Activated CD4-positive, alpha-beta memory T cell treated with anti-CD3 and anti-CD28 coated beads for 36 hours (primary cell): ENCODE results near the gene GP2. TPM values are rescaled to one million over a fixed set of nuclear protein-coding genes. Genes with fewer than 3 reads are reported as not detected.
"Not testable (repeated sequence)": the region's sequence is repeated elsewhere in the genome, so short reads cannot be mapped to it uniquely, and the experiment has no call there.

Source experiments
- CTCF ChIA-PET: fragments of 350-600 bp; sonication (Branson Sonifier 250); formaldehyde crosslinking; loops from one replicate; lab custom pipeline; 2021; ENCODE audit warnings: antibody characterized with exemption, inconsistent platforms; lab: Charles Lee
- POLR2A ChIA-PET: fragments of 350-600 bp; sonication (Branson Sonifier 250); formaldehyde crosslinking; loops from one replicate; lab custom pipeline; 2021; ENCODE audit warnings: antibody characterized with exemption; lab: Charles Lee
- DNase-seq: peaks from one replicate; pipeline ENCODE4 v3.0.0-alpha.2; 2020
- H3K27ac Mint-ChIP-seq: one replicate; pipeline ENCODE4 v1.8.0; 2021; ENCODE audit warnings: mixed read lengths
- H3K27me3 Mint-ChIP-seq: one replicate; pipeline ENCODE4 v1.8.0; 2021; ENCODE audit warnings: mixed read lengths
- H3K36me3 Mint-ChIP-seq: one replicate; pipeline ENCODE4 v1.8.0; 2021; ENCODE audit warnings: mixed read lengths
- H3K4me1 Mint-ChIP-seq: one replicate; pipeline ENCODE4 v1.8.0; 2021; ENCODE audit warnings: low read depth, mixed read lengths
- H3K4me3 Mint-ChIP-seq: one replicate; pipeline ENCODE4 v1.8.0; 2021; ENCODE audit warnings: mild to moderate bottlenecking, mixed read lengths
- H3K9me3 Mint-ChIP-seq: one replicate; pipeline ENCODE4 v1.8.0; 2021; ENCODE audit warnings: mixed read lengths
- intact Hi-C: fragments of 100-400 bp; cut with micrococcal nuclease; formaldehyde crosslinking; loops from one replicate; pipeline ENCODE4 v1.15.1; 2023
- total RNA-seq, 2 experiments: library from RNA; stranded (reverse); gene quantifications; one replicate each; pipeline ENCODE4 v1.2.3, GENCODE V29; 2021

The GP2 gene
- total RNA-seq, 2 experiments from 2014 or later, result not detected

DNA sequence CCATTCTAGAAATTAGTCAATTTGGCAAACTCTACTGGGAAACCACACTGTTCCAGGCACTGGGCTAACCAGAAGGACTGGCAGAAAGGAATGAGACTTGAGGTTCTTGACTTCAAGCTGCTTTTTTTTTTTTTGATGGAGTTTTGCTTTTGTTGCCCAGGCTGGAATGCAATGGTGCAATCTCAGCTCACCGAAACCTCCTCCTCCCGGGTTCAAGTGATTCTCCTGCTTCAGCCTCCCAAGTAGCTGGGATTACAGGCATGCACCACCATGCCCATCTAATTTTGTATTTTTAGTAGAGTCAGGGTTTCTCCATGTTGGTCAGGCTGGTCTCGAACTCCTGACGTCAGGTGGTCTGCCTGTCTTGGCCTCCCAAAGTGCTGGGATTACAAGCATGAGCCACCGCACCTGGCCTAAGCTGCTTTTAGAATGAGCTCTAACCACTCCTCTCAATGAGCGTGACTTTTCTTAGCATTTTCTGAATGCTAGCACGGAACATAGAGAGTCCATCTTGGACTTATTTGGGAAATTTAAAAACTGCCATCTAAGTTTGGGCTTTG is 14.7 kb downstream of the GP2 start:
- POLR2A ChIA-PET, H3K9me3 Mint-ChIP-seq, intact Hi-C loops, DNase-seq, H3K27ac Mint-ChIP-seq, H3K4me1 Mint-ChIP-seq, H3K27me3 Mint-ChIP-seq, CTCF ChIA-PET, H3K36me3 Mint-ChIP-seq, H3K4me3 Mint-ChIP-seq: not testable (repeated sequence)

GRCh38 chr16:20311548-20311947 is 15.8 kb downstream of the GP2 start:
- no peak overlapping the region for H3K27ac Mint-ChIP-seq
- no peak for DNase-seq
- no peak overlapping the region for H3K4me3 Mint-ChIP-seq
- H3K27me3 Mint-ChIP-seq, result peaks cover 3% of the 10 kb centered on the region
- ChIA-PET CTCF (interaction anchor here (1.2 kb wide), 1 partner anchor 404 kb away, joined by 4 read pairs; no protein-coding TSS in a partner anchor), POLR2A (no interaction called here)
- H3K4me1 Mint-ChIP-seq, result no peaks in the 10 kb centered on the region
- intact Hi-C loops, result no loop called here
- no peaks in the 10 kb centered on the region for H3K36me3 Mint-ChIP-seq
- peaks cover 3% of the 10 kb centered on the region for H3K9me3 Mint-ChIP-seq

GRCh38 chr16:20310421-20311395 is 16.6 kb downstream of the GP2 start:
- Mint-ChIP-seq H3K36me3 (no peaks in the 10 kb centered on the region), H3K27me3 (peaks cover 3% of the 10 kb centered on the region), H3K4me1 (no peaks in the 10 kb centered on the region), H3K27ac (no peak overlapping the region), H3K9me3 (peaks cover 3% of the 10 kb centered on the region), H3K4me3 (no peak overlapping the region)
- CTCF ChIA-PET, result interaction anchor here (1.2 kb wide), 1 partner anchor 403 kb away, joined by 4 read pairs; no protein-coding TSS in a partner anchor
- POLR2A ChIA-PET, result no interaction called here
- no peak for DNase-seq
- intact Hi-C loops, result no loop called here

GRCh38 chr16:20309786-20310185 is 17.5 kb downstream of the GP2 start:
- Mint-ChIP-seq H3K9me3 (peaks cover 3% of the 10 kb centered on the region), H3K4me3 (no peak overlapping the region), H3K27me3 (peaks cover 3% of the 10 kb centered on the region), H3K27ac (no peak overlapping the region), H3K36me3 (no peaks in the 10 kb centered on the region), H3K4me1 (no peaks in the 10 kb centered on the region)
- ChIA-PET POLR2A (no interaction called here), CTCF (interaction anchor here (1.5 kb wide), 1 partner anchor 74 kb away, joined by 3 read pairs; no protein-coding TSS in a partner anchor)
- intact Hi-C loops, result no loop called here
- no peak for DNase-seq

GRCh38 chr16:20308801-20309590 is 18.3 kb downstream of the GP2 start:
- ChIA-PET POLR2A (no interaction called here), CTCF (interaction anchor here (1.3 to 1.5 kb wide), 2 partner anchors 9 to 75 kb away, joined by 3 to 7 read pairs; no protein-coding TSS in a partner anchor)
- Mint-ChIP-seq H3K36me3 (no peaks in the 10 kb centered on the region), H3K4me3 (no peak overlapping the region), H3K4me1 (no peaks in the 10 kb centered on the region), H3K27me3 (no peaks in the 10 kb centered on the region), H3K27ac (no peak overlapping the region), H3K9me3 (peaks cover 3% of the 10 kb centered on the region)
- intact Hi-C loops, result no loop called here
- no peak for DNase-seq

- CTCF ChIA-PET, result interaction anchor here (1.3 to 1.5 kb wide), 2 partner anchors 9 to 76 kb away, joined by 3 to 7 read pairs; no protein-coding TSS in a partner anchor
These were observed 19.0 kb downstream of the GP2 start for GRCh38 chr16:20308266-20308665.

GRCh38 chr16:20307791-20308190 is 19.5 kb downstream of the GP2 start:
- Mint-ChIP-seq H3K36me3 (no peaks in the 10 kb centered on the region), H3K9me3 (peaks cover 3% of the 10 kb centered on the region), H3K4me1 (no peaks in the 10 kb centered on the region), H3K4me3 (no peak overlapping the region), H3K27ac (no peak overlapping the region), H3K27me3 (no peaks in the 10 kb centered on the region)
- DNase-seq, result no peak
- POLR2A ChIA-PET, result no interaction called here
- intact Hi-C loops, result no loop called here
- CTCF ChIA-PET, result no interaction called here

More at GRCh38 chr16:20308266-20308665, 19.0 kb downstream of the GP2 start:
- Mint-ChIP-seq H3K36me3 (no peaks in the 10 kb centered on the region), H3K9me3 (peaks cover 3% of the 10 kb centered on the region), H3K4me1 (no peaks in the 10 kb centered on the region), H3K27ac (no peak overlapping the region), H3K4me3 (no peak overlapping the region), H3K27me3 (no peaks in the 10 kb centered on the region)
- intact Hi-C loops, result no loop called here
- DNase-seq, result no peak
- POLR2A ChIA-PET, result no interaction called here

- CTCF ChIA-PET, result interaction anchor here (1.5 kb wide), 1 partner anchor 400 kb away, joined by 4 read pairs; no protein-coding TSS in a partner anchor
- Mint-ChIP-seq H3K27ac (no peak overlapping the region), H3K36me3 (no peaks in the 10 kb centered on the region), H3K4me1 (no peaks in the 10 kb centered on the region), H3K9me3 (peaks cover 3% of the 10 kb centered on the region), H3K4me3 (no peak overlapping the region), H3K27me3 (no peaks in the 10 kb centered on the region)
- no peak for DNase-seq
- POLR2A ChIA-PET, result no interaction called here
- intact Hi-C loops, result no loop called here
These were observed 20.1 kb downstream of the GP2 start for GRCh38 chr16:20307240-20307671.

DNA sequence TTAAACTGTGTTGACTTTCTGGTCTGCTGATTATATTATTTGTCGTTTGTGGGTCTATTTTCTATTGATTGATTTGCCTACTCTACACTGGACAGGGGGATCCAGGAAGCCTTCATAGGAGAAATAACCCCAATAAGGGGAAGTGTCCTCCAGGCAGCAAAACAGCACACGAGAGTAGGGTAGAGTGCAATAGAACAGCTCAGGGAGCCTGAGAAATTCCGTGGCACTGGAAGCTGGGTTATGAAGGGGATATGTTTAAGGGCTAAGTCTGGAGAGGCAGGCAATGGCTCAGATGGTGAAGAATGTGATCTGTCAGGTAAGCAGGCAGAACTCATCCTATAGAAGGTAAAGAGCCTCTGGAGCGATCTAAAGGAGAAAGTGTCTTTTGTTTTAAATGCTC is 20.9 kb downstream of the GP2 start:
- intact Hi-C loops, result no loop called here
- Mint-ChIP-seq H3K4me3 (no peak overlapping the region), H3K27me3 (no peaks in the 10 kb centered on the region), H3K9me3 (peaks cover under 1% of the 10 kb centered on the region), H3K36me3 (no peaks in the 10 kb centered on the region), H3K4me1 (no peaks in the 10 kb centered on the region), H3K27ac (no peak overlapping the region)
- DNase-seq, result no peak
- CTCF ChIA-PET, result interaction anchor here (1.5 kb wide), 1 partner anchor 399 kb away, joined by 4 read pairs; no protein-coding TSS in a partner anchor
- POLR2A ChIA-PET, result no interaction called here

DNA sequence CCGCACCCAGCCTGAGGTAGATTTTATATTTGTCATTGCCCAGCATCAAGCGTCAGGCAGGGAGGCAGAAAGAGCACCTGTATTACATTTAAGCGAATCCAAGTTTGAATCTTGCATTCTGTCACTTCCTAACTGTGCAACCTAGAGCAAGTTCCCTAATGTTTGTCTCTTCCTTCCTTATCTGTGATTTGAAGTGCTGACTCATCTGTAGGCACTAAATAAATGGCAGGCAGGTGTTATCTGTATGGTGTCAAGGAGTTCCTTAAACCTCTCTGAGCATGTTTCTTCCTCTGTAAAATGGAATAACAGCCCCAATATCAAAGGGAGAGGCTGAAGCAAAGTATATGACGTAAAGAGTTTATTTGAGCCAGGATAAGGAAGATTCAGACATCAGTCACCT is 24.3 kb downstream of the GP2 start:
- H3K4me1 Mint-ChIP-seq, result no peaks in the 10 kb centered on the region
- H3K9me3 Mint-ChIP-seq, result no peaks in the 10 kb centered on the region
- H3K27ac Mint-ChIP-seq, result no peak overlapping the region
- H3K27me3 Mint-ChIP-seq, result peaks cover 2% of the 10 kb centered on the region
- DNase-seq, result no peak
- CTCF ChIA-PET, result interaction anchor here (1.1 kb wide), 1 partner anchor 82 kb away, joined by 3 read pairs; no protein-coding TSS in a partner anchor
- H3K4me3 Mint-ChIP-seq, result no peak overlapping the region
- POLR2A ChIA-PET, result no interaction called here
- no peaks in the 10 kb centered on the region for H3K36me3 Mint-ChIP-seq
- intact Hi-C loops, result no loop called here

GRCh38 chr16:20302389-20302788 is 24.9 kb downstream of the GP2 start:
- H3K36me3 Mint-ChIP-seq, result no peaks in the 10 kb centered on the region
- H3K4me3 Mint-ChIP-seq, result no peak overlapping the region
- no peaks in the 10 kb centered on the region for H3K9me3 Mint-ChIP-seq
- intact Hi-C loops, result no loop called here
- H3K4me1 Mint-ChIP-seq, result no peaks in the 10 kb centered on the region
- ChIA-PET CTCF (interaction anchor here (2.4 to 6.0 kb wide), 2 partner anchors 394 to 403 kb away, joined by 14 to 64 read pairs; no protein-coding TSS in a partner anchor), POLR2A (no interaction called here)
- DNase-seq, result no peak
- H3K27ac Mint-ChIP-seq, result no peak overlapping the region
- H3K27me3 Mint-ChIP-seq, result peaks cover 2% of the 10 kb centered on the region
